HG03159 (cell line): Measurements from ENCODE around the gene FARS2.

Experiments
- ATAC-seq: cut with Tn5 transposase; IDR thresholded peaks from one replicate; pipeline ENCODE4 v1.9.1; 2021; ENCODE audit warnings: mild to moderate bottlenecking, moderate library complexity; ENCODE audit not compliant: unreplicated experiment

FARS2 gene

DNA sequence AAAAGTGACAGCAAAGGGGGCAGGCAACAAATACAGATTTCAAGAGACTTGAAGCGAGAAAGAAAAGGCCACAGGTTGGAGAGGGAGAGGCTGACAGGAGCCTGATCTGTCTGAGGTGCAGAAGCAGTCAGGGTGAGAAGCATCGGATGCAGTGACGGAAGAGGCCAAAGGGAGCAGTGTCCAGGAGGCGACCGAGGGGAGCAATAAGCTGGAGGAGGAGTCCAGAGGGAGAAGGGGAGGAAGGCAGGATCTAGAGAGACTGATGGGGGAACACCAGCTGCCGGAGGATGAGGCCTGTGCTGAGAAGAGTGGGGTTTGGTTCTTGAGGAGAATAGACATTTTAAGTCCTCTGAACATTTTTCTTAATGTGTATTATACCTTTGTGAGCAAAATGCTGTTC, 23.8 kb downstream of the FARS2 start:
- ATAC-seq, result no peak

- ATAC-seq, result no peak
Measured at GRCh38 chr6:5285526-5285925, 24.2 kb downstream of the FARS2 start.

- no peak for ATAC-seq
Measured at GRCh38 chr6:5286780-5287179, 25.5 kb downstream of the FARS2 start.

DNA sequence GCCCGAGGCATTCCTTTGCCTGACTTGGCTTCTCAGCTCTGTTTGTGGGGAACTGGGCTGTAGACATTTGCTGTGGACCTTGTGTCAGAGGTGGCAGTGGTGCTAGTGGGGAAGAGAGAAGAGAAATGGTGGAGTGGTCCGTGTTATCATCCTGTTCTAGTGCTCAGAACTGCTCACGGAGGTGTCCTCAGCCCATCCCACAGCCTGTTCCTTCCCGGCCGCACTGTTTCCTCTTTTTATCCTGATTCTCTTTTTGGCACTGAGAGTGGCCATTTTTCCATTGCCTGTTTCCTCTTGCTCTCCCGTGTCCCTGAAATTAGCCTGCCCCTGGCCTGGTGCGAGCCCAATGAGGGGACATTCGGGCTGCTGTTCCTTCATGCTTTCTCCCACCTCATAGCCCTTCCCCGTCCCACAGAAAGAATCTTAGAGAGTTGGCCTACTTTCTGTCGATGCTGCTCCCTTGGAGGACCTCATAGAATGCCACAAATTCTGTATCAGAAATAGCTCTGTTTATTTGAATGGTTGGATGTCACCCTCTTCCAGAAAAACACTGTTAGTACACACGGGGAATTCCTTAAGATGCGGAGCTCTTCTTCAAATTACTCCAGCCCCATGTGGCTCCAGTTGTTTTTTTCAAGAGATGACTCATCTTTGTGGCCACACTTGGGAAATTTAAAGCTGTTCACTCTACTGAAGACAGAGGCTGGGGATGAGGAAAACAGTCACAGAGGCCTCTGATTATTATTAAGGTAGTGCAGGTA, 26.1 kb downstream of the FARS2 start:
- ATAC-seq, result no peak

GRCh38 chr6:5287966-5288297, 26.6 kb downstream of the FARS2 start:
- no peak for ATAC-seq

DNA sequence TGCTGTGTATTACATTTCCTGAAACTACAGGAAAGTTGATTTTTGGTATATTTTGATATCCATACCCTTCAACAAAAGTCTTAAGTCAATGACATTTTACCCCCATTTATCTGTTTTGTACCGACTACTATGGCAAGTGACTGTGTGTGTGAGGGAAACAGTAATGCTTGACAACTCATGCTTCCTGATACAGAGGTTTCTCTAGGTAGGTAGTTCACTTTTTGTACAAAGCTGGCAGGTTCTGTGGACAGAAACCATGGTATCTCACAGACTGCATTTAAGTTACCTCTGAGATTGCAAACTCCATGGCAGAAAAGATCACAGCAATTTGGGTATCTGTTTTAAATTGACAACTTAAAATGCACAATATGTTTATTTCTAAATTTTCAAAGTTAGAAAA, 28.8 kb downstream of the FARS2 start:
- no peak for ATAC-seq

DNA sequence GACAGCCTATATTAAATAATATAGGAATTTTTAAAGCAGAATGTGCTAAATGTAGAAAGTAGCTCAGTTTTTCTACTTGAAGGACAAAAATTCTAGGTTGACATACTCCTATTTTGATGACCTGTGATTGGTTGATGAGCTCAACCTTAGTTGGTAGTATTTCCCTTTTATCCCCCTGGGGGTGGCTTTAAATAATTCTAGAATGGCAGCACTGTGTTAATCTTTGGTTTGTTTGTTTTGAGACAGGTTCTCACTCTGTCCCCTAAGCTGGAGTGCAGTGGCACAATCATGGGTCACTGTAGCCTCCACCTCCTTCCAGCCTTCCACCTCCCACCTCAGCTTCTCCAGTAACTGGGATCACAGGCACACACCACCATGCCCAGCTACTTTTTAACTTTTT, 29.2 kb downstream of the FARS2 start:
- ATAC-seq, result no peak

DNA sequence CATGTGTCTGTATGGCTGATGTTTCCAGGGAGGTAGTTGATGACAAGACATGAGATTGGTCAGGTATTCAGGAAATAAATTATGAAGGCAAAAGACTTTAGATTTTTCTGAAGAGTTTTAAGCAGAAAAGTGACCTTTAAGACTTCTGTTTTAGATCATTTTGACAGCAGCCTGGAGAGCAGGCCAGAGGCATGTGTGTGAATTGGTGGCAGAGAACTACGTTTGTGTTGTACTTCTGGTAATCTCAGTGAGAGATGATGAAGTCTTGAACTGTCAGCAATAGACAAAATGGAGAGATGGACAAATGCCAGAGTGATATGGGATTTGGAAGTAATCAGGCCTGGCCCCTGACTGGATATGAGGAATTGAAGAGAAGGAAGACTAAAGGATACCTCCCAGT, 30.8 kb downstream of the FARS2 start:
- ATAC-seq, result no peak

GRCh38 chr6:5293692-5294091, 32.4 kb downstream of the FARS2 start:
- ATAC-seq, result no peak

DNA sequence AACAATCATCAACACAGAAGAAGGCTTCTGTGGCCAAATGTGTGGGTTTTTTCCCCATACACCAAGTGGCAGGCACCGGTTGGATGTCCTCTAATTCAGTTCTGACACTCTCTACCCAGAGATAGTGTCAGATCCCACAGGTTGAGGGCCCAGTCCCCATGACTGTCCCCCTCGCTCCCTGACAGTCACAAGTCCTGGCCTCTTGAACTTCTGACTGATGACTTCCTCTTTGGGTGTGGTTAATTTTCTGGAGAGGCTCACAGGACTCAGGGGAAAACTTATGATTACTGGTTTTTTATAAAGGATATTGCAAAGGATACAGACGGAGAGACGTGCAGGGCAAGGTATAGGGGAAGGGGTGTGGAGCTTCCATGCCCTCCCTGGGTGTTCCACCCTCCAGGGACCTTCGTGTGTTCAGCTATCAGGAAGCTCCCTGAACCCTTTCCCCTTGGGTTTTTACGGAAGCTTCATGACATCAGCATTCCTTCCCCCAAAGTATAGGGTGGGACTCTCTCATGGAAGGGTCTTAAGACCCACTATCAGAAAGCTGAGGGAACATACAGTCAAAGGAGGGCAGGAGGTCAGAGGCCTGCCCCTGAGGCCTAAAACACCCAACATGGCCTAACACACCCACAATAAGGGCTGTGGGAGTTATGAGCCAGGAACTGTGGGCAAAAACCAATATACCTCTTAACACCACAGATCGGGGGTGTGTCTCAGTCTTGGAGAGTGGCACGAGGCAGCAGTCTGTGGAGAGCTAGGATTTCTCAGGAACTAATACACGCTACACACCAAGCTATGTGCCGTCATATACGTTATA, 33.3 kb downstream of the FARS2 start:
- ATAC-seq, result no peak

GRCh38 chr6:5295623-5296022, 34.3 kb downstream of the FARS2 start:
- no peak for ATAC-seq

GRCh38 chr6:5300206-5300764, 39.0 kb downstream of the FARS2 start:
- no peak for ATAC-seq

GRCh38 chr6:5302220-5302946, 41.1 kb downstream of the FARS2 start:
- peak; percentile 89 for ATAC-seq

DNA sequence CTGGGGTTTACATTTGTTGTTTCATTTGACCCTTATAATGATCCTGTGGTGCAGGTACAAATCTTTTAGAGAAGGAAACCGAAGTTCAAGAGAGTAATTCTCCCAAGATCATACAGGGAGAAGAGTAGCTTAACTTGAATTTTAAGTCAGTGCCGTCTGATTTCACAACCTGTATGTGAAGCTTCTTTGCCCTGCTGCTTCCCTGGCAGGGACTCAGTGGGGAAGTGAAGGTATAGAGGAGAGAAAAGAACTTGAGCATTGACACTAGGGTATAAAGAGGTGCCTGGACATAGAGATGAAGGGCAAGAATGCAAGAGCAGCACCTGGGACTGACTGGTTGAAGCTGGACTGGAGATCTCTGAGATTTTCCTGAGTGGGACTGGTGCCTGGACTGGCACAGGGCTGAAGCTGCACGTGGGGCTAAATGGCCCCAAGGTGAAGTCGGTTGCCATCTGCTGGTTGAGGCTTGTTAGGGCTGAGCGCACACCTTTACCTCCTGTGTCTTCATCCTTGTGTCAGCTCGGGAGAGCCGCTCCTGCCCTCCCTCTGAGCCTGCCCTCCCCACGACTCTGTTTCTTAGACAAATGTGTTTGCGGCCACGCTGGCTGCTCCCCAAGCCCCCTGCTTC, 41.8 kb downstream of the FARS2 start:
- peak; percentile 72 for ATAC-seq

DNA sequence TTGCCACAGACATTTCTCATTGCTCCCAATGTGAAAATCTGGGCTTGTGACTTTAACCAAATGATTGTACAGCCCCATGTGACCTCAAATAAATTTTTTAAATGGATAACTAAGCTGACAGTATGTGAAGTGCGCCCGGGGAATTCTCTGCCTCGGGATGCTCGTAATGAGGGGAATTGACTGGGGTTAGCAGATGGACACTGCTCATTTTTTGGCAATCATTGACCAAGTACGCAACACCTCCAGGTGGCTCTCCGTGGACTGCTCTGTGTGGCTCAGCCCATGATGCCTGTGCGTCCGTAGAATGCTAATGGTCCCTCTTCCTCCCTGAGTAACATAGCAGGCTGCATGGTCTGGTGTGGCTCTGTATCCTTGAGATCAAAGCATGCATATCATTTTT, 42.4 kb downstream of the FARS2 start:
- ATAC-seq, result no peak

DNA sequence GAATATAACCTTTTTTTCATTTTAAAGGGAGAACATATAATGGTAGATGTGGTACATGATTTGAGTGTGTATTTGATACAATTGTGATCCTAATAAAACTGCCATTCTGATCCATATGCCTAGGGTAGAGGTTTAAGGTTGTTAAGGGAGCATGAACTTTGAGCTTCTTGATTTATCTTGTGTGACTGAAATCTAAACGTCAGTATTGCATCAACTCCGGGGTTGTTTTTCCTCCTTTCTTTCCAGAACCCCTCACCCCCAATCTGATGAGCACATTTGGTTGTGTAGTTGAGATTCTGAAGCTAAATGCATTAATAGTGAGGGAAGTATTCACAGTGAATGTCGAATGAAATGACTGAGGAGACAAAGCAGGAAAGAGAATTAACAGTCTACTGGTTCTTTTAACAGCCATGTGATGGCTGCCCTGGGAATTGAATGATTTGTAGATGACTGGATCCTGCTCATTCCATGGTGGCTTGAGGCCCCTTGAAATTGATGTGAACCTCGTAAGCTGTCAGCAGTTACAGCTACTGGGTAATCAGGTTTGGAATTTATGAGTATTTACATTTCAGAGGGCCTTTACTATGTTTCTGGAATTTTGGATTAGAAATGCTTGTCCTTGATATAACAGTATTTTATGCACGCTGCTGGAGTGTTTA, 44.8 kb downstream of the FARS2 start:
- ATAC-seq, result no peak

- no peak for ATAC-seq
Measured at GRCh38 chr6:5307058-5307457, 45.7 kb downstream of the FARS2 start.

GRCh38 chr6:5308066-5308465, 46.8 kb downstream of the FARS2 start:
- ATAC-seq, result no peak

DNA sequence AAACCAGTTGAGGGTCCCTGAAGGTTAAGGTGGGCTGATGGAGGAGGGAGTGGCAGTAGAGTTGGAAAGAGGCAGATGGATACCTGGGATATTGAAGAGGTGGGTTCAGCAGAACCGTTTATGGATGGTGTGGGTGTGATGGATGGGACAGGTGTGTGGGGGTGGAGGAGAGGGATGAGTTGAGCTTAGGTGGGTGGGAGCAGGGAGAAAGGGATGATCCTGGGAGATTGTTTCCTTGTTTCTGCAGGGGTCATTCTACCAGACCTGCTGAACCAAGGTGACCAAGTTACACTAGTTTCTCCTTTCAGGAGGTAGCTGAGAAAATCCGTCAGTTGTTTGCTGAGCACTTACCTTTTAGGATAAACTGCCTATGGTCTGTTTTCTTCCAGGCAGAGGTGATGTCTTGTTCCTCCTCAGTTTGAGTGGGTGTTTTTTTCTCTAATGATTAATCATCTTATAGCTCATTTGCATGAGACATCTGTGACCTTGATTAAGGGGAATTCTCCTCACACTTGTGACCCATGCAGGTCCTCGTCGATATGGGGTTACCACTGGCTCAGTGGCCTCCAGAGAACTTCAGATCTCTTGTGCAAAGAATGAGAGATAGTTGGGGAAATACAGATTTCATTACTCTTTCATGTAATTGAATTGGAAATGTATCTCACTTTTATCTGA, 53.0 kb downstream of the FARS2 start:
- ATAC-seq, result no peak

GRCh38 chr6:5315881-5316280, 54.6 kb downstream of the FARS2 start:
- no peak for ATAC-seq
